ENCODE measurements around the gene LRRC28. TPM values are rescaled to one million over a fixed set of nuclear protein-coding genes. Genes with fewer than 3 reads are reported as not detected.

The LRRC28 gene
- total RNA-seq, 1 donor from 2014 or later, result 24.9 TPM

Other genes with a start within 250 kb of the LRRC28 start
- not detected for gene PGPEP1L, start 243.7 kb upstream of the LRRC28 start, total RNA-seq
- 9.0 TPM for gene SYNM, start 146.4 kb upstream of the LRRC28 start, total RNA-seq
- 5.3 TPM for gene TTC23, start 1.9 kb upstream of the LRRC28 start, total RNA-seq